GM21528 (cell line): ENCODE data around the gene ASPSCR1.
"Not testable (repeated sequence)": the region's sequence is repeated elsewhere in the genome, so short reads cannot be mapped to it uniquely, and the experiment has no call there.

Source experiments
- ATAC-seq: cut with Tn5 transposase; IDR thresholded peaks from one replicate; pipeline ENCODE4 v1.9.1; 2021; ENCODE audit warnings: mild to moderate bottlenecking, moderate library complexity; ENCODE audit not compliant: unreplicated experiment, low FRiP score

ASPSCR1 gene

GRCh38 chr17:81978524-81979298, 1.3 kb downstream of the ASPSCR1 start:
- no peak for ATAC-seq

- no peak for ATAC-seq
Observed at GRCh38 chr17:81980122-81980521, 2.7 kb downstream of the ASPSCR1 start.

GRCh38 chr17:81980707-81981343, 3.4 kb downstream of the ASPSCR1 start:
- no peak for ATAC-seq

- not testable (repeated sequence) for ATAC-seq
Observed at GRCh38 chr17:81981511-81981910, 4.1 kb downstream of the ASPSCR1 start.

- ATAC-seq, result no peak
Observed at GRCh38 chr17:81983011-81983638, 5.7 kb downstream of the ASPSCR1 start.

- ATAC-seq, result no peak
Observed at GRCh38 chr17:81983639-81984373, 6.4 kb downstream of the ASPSCR1 start.

- no peak for ATAC-seq
Observed at GRCh38 chr17:81984773-81985410, 7.5 kb downstream of the ASPSCR1 start.

GRCh38 chr17:81986606-81987005, 9.2 kb downstream of the ASPSCR1 start:
- no peak for ATAC-seq

- no peak for ATAC-seq
Observed at GRCh38 chr17:81987161-81987770, 9.8 kb downstream of the ASPSCR1 start.

- ATAC-seq, result no peak
Observed at GRCh38 chr17:81990836-81991683, 13.6 kb downstream of the ASPSCR1 start.

GRCh38 chr17:81991684-81992305, 14.4 kb downstream of the ASPSCR1 start:
- ATAC-seq, result no peak

- ATAC-seq, result no peak
Observed at GRCh38 chr17:81992306-81993102, 15.1 kb downstream of the ASPSCR1 start.

- ATAC-seq, result no peak
Observed at GRCh38 chr17:81993729-81994592, 16.5 kb downstream of the ASPSCR1 start.

- ATAC-seq, result no peak
Observed at GRCh38 chr17:81994593-81995462, 17.4 kb downstream of the ASPSCR1 start.

- ATAC-seq, result no peak
Observed at GRCh38 chr17:81995463-81996231, 18.2 kb downstream of the ASPSCR1 start.
